GM19468 (cell line): Measurements from ENCODE around the gene KHDC4.
"Not testable (repeated sequence)": the region's sequence is repeated elsewhere in the genome, so short reads cannot be mapped to it uniquely, and the experiment has no call there.

ENCODE experiments used
- ATAC-seq: cut with Tn5 transposase; IDR thresholded peaks from one replicate; pipeline ENCODE4 v1.9.1; 2021; ENCODE audit warnings: mild to moderate bottlenecking, moderate library complexity, moderate number of reproducible peaks; ENCODE audit not compliant: unreplicated experiment; ENCODE audit errors: extremely low read depth

Gene KHDC4

GRCh38 chr1:155911156-155912055 lies 22.8 kb downstream of the KHDC4 start, which contains the start of gene RIT1:
TSS of gene RIT1 (minus strand) at chr1:155911349. CDS start at chr1:155910761, 588 bp downstream.
- ATAC-seq: peak; percentile 53

GRCh38 chr1:155910621-155911121 lies 23.5 kb downstream of the KHDC4 start:
- ATAC-seq: no peak

- no peak for ATAC-seq
These were observed 24.3 kb downstream of the KHDC4 start for GRCh38 chr1:155909894-155910293.

GRCh38 chr1:155904261-155904660 lies 30.0 kb downstream of the KHDC4 start:
- no peak for ATAC-seq

- no peak for ATAC-seq
These were observed 34.1 kb downstream of the KHDC4 start for GRCh38 chr1:155900161-155900560.

GRCh38 chr1:155899683-155900082 lies 34.5 kb downstream of the KHDC4 start:
- no peak for ATAC-seq

GRCh38 chr1:155898888-155899287 lies 35.3 kb downstream of the KHDC4 start:
- ATAC-seq: no peak

GRCh38 chr1:155897746-155898145 lies 36.5 kb downstream of the KHDC4 start:
- ATAC-seq: no peak

GRCh38 chr1:155896476-155896875 lies 37.7 kb downstream of the KHDC4 start:
- not testable (repeated sequence) for ATAC-seq

GRCh38 chr1:155895617-155896016 lies 38.6 kb downstream of the KHDC4 start:
- not testable (repeated sequence) for ATAC-seq

- no peak for ATAC-seq
These were observed 40.6 kb downstream of the KHDC4 start for GRCh38 chr1:155893389-155894142.

GRCh38 chr1:155892796-155893195 lies 41.4 kb downstream of the KHDC4 start:
- no peak for ATAC-seq

GRCh38 chr1:155890251-155890650 lies 44.0 kb downstream of the KHDC4 start:
- no peak for ATAC-seq

GRCh38 chr1:155889566-155889965 lies 44.6 kb downstream of the KHDC4 start:
- ATAC-seq: no peak

- ATAC-seq: no peak
These were observed 45.7 kb downstream of the KHDC4 start for GRCh38 chr1:155888481-155888880.

- no peak for ATAC-seq
These were observed 49.2 kb downstream of the KHDC4 start for GRCh38 chr1:155884982-155885381.

GRCh38 chr1:155884031-155884960 lies 49.9 kb downstream of the KHDC4 start:
- ATAC-seq: no peak

- no peak for ATAC-seq
These were observed 51.4 kb downstream of the KHDC4 start for GRCh38 chr1:155882766-155883165.

GRCh38 chr1:155882235-155882634 lies 52.0 kb downstream of the KHDC4 start:
- ATAC-seq: no peak

- ATAC-seq: no peak
These were observed 53.3 kb downstream of the KHDC4 start for GRCh38 chr1:155880950-155881349.
